ENCODE data around the gene BNIP3. TPM values are rescaled to one million over a fixed set of nuclear protein-coding genes. Genes with fewer than 3 reads are reported as not detected.

The BNIP3 gene
- total and polyA plus RNA-seq, 2 donors = 24.1 to 50.5 TPM

DNA sequence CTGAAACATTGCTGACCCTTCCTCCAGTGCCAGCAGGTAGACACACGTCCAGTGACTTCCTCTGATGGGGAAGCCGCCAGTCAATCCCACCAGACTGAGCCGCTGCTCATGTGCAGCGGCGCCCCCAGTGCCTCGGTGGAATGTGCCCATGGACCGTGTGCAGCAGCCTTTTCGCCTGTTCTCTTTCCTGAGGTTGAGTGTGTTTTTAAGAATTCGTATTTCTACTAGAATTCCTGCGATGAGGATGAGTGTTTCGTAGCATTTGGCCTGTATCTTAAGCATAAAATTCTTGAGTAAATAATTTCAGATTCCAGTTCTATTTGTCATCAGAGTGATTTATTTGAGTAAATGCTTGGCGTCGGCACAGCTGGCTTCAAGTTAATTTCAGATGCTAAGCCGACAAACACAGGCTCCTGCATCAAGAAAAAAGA is 35.4 kb downstream of the BNIP3 start:
- peaks cover 2% of the 10 kb centered on the region for H3K36me3 ChIP-seq (ENCODE audit: insufficient read depth)
- H3K27ac ChIP-seq (ENCODE audit: low read depth) = no peak overlapping the region
- no peak for DNase-seq (ENCODE audit: extremely low spot score)
- H3K4me1 ChIP-seq (ENCODE audit: insufficient read depth) = no peaks in the 10 kb centered on the region
- 75% methylated on average over 14 of the region's 14 CpGs for WGBS
- no peak overlapping the region for H3K4me3 ChIP-seq (ENCODE audit: low read depth, low read length)

- Histone ChIP-seq H3K4me1 (ENCODE audit: insufficient read depth) (no peaks in the 10 kb centered on the region), H3K36me3 (ENCODE audit: insufficient read depth) (peaks cover 2% of the 10 kb centered on the region), H3K27ac (ENCODE audit: low read depth) (no peak overlapping the region), H3K4me3 (ENCODE audit: low read depth, low read length) (no peak overlapping the region)
- DNase-seq (ENCODE audit: extremely low spot score) = no peak
- WGBS = 96% methylated on average over 28 of the region's 28 CpGs
Measured at GRCh38 chr10:131944976-131945695, 36.6 kb downstream of the BNIP3 start.

DNA sequence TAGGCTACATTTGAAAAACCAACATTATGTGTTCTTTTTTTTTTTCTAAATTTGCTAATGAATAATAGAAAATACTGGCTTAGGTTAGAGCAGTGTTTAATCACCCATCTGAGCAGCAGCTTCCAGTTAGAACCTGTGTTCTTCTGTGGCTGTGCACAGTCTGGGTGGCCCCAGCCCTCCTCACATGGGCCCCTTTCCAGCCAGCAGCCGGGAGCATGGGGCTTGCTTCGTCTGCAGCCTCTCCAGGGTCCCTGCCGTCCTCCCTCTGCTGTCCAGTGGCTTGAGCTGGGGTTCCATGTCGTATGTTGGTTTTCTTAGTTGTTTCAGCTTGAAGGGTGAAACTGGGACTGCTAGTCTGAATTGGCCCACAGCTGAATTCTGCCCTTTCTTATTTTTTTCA is 37.3 kb downstream of the BNIP3 start:
- Histone ChIP-seq H3K27ac (ENCODE audit: low read depth) (no peak overlapping the region), H3K36me3 (ENCODE audit: insufficient read depth) (peaks cover 2% of the 10 kb centered on the region), H3K4me3 (ENCODE audit: low read depth, low read length) (no peak overlapping the region), H3K4me1 (ENCODE audit: insufficient read depth) (no peaks in the 10 kb centered on the region)
- WGBS = 77% methylated on average over 4 of the region's 4 CpGs
- no peak for DNase-seq (ENCODE audit: extremely low spot score)

- no peak for DNase-seq (ENCODE audit: extremely low spot score)
- Histone ChIP-seq H3K4me1 (ENCODE audit: insufficient read depth) (no peaks in the 10 kb centered on the region), H3K36me3 (ENCODE audit: insufficient read depth) (no peaks in the 10 kb centered on the region), H3K27ac (ENCODE audit: low read depth) (no peak overlapping the region), H3K4me3 (ENCODE audit: low read depth, low read length) (no peak overlapping the region)
- 78% methylated on average over 11 of the region's 11 CpGs for WGBS
Measured at GRCh38 chr10:131943021-131943814, 38.5 kb downstream of the BNIP3 start.

GRCh38 chr10:131942455-131942854 is 39.3 kb downstream of the BNIP3 start:
- Histone ChIP-seq H3K4me3 (ENCODE audit: low read depth, low read length) (no peak overlapping the region), H3K27ac (ENCODE audit: low read depth) (no peak overlapping the region), H3K36me3 (ENCODE audit: insufficient read depth) (no peaks in the 10 kb centered on the region), H3K4me1 (ENCODE audit: insufficient read depth) (no peaks in the 10 kb centered on the region)
- WGBS = 100% methylated on average over 1 of the region's 1 CpG
- no peak for DNase-seq (ENCODE audit: extremely low spot score)

DNA sequence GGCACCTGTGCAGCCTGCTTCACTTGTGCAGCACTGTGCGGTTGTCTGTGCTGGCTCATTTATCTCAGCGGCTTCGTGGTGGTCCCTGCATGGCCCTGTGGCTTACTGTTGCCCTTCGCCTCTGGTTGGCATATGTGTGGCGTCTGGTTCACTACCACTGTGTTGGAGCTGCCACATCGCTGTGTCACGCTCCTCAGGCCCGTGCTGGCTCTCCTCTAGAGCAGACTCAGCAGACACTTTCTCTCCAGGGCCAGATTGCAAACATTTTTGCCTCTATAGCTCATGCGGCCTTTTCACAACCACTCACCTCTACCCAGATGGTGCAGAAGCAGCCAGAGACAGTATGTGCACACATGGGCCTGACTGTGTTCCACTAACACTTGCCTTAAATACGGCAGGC is 43.0 kb downstream of the BNIP3 start:
- Histone ChIP-seq H3K4me1 (ENCODE audit: insufficient read depth) (no peaks in the 10 kb centered on the region), H3K4me3 (ENCODE audit: low read depth, low read length) (no peak overlapping the region), H3K36me3 (ENCODE audit: insufficient read depth) (no peaks in the 10 kb centered on the region), H3K27ac (ENCODE audit: low read depth) (no peak overlapping the region)
- no peak for DNase-seq (ENCODE audit: extremely low spot score)
- WGBS = 98% methylated on average over 10 of the region's 10 CpGs

- no peak overlapping the region for H3K27ac ChIP-seq (ENCODE audit: low read depth)
- no peaks in the 10 kb centered on the region for H3K36me3 ChIP-seq (ENCODE audit: insufficient read depth)
- no peak for DNase-seq (ENCODE audit: extremely low spot score)
- H3K4me1 ChIP-seq (ENCODE audit: insufficient read depth) = no peaks in the 10 kb centered on the region
- H3K4me3 ChIP-seq (ENCODE audit: low read depth, low read length) = no peak overlapping the region
- 84% methylated on average over 20 of the region's 20 CpGs for WGBS
Measured at GRCh38 chr10:131937836-131938235, 43.9 kb downstream of the BNIP3 start.

DNA sequence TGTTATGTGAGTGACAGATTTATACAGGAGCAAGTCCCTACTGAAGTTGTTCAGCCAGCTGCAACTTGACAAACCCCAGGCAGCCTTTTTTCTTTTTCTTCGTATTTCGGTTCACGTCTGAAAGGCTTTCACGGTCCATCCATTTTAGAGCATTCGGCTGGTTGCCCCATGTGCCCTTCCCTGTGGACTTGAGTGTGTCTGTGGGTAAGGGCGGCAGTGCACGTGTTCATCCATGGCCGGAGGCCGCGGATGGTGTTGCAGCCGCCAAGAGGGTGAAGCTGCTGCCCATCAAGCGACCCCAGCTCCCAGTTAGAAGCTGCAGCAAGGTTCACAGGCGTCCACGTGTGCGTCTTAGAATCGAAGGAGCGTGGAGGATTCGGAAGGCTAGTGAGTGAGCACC is 45.0 kb downstream of the BNIP3 start:
- Histone ChIP-seq H3K36me3 (ENCODE audit: insufficient read depth) (no peaks in the 10 kb centered on the region), H3K4me3 (ENCODE audit: low read depth, low read length) (no peak overlapping the region), H3K4me1 (ENCODE audit: insufficient read depth) (no peaks in the 10 kb centered on the region), H3K27ac (ENCODE audit: low read depth) (no peak overlapping the region)
- no peak for DNase-seq (ENCODE audit: extremely low spot score)
- WGBS = 88% methylated on average over 18 of the region's 18 CpGs

DNA sequence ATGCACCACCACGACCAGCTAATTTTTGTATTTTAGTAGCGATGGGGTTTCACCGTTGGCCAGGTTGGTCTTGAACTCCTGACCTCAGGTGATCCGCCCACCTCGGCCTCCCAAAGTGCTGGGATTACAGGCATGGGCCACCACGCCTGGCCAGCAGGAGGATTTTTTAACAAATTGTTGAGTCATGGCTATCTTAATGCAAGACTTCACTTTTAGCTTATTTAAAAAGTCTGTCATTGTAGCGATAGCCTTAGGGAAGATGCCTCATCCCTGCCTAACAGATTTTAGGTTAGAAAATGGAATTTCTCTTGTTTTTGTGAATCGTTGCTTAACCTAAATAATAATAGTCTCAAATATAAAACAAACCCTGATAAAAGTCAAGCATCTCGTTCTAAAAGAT is 45.4 kb downstream of the BNIP3 start:
- no peaks in the 10 kb centered on the region for H3K4me1 ChIP-seq (ENCODE audit: insufficient read depth)
- H3K4me3 ChIP-seq (ENCODE audit: low read depth, low read length) = no peak overlapping the region
- WGBS = 86% methylated on average over 9 of the region's 9 CpGs
- no peak for DNase-seq (ENCODE audit: extremely low spot score)
- H3K27ac ChIP-seq (ENCODE audit: low read depth) = no peak overlapping the region
- H3K36me3 ChIP-seq (ENCODE audit: insufficient read depth) = no peaks in the 10 kb centered on the region

DNA sequence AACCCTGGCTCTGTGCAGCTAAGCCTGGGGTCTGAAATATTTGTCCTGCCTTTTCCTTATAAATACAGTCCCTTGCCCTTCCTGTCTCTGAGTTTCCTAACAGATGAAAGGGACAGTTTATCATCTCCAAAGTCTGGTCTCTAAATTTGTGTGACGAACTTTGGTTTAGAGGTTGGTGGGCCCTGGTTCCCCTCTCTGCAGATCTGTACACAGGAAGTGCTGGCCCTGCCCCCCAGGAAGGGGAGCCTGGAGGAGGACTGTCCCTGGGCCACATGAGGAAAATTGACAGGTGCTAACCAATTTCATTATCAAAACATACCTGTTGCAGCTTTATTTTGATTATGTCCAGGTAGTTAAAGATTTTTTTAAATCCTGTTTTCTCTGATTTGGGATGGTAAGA is 46.5 kb downstream of the BNIP3 start:
- H3K36me3 ChIP-seq (ENCODE audit: insufficient read depth) = no peaks in the 10 kb centered on the region
- no peak overlapping the region for H3K4me3 ChIP-seq (ENCODE audit: low read depth, low read length)
- no peaks in the 10 kb centered on the region for H3K4me1 ChIP-seq (ENCODE audit: insufficient read depth)
- no peak overlapping the region for H3K27ac ChIP-seq (ENCODE audit: low read depth)
- no peak for DNase-seq (ENCODE audit: extremely low spot score)
- 64% methylated on average over 1 of the region's 1 CpG for WGBS

DNA sequence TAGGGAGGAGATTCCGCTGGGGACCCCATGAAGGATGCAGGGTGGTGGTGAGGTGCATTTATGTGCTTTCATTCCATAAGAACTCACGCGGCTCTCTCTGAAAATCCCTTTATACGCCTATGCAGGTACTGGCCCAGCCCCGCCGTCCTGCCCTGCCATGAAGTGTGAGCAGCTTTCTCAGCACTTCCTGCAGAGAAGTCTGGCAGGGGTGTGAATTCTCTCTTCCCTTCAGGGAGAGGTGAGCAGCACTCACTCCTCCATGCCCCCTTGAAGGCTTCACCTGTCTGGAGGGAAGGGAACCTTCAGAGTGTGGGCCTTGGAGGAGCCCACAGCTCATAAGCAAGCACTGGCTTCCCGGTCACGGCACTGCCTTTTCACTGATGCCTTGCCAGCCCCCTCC is 47.0 kb downstream of the BNIP3 start:
- no peak for DNase-seq (ENCODE audit: extremely low spot score)
- H3K36me3 ChIP-seq (ENCODE audit: insufficient read depth) = no peaks in the 10 kb centered on the region
- H3K27ac ChIP-seq (ENCODE audit: low read depth) = no peak overlapping the region
- no peak overlapping the region for H3K4me3 ChIP-seq (ENCODE audit: low read depth, low read length)
- 86% methylated on average over 8 of the region's 8 CpGs for WGBS
- no peaks in the 10 kb centered on the region for H3K4me1 ChIP-seq (ENCODE audit: insufficient read depth)

GRCh38 chr10:131933696-131934086 is 48.0 kb downstream of the BNIP3 start:
- WGBS = 86% methylated on average over 2 of the region's 2 CpGs
- Histone ChIP-seq H3K27ac (ENCODE audit: low read depth) (no peak overlapping the region), H3K4me3 (ENCODE audit: low read depth, low read length) (no peak overlapping the region), H3K36me3 (ENCODE audit: insufficient read depth) (no peaks in the 10 kb centered on the region), H3K4me1 (ENCODE audit: insufficient read depth) (no peaks in the 10 kb centered on the region)
- DNase-seq (ENCODE audit: extremely low spot score) = no peak

DNA sequence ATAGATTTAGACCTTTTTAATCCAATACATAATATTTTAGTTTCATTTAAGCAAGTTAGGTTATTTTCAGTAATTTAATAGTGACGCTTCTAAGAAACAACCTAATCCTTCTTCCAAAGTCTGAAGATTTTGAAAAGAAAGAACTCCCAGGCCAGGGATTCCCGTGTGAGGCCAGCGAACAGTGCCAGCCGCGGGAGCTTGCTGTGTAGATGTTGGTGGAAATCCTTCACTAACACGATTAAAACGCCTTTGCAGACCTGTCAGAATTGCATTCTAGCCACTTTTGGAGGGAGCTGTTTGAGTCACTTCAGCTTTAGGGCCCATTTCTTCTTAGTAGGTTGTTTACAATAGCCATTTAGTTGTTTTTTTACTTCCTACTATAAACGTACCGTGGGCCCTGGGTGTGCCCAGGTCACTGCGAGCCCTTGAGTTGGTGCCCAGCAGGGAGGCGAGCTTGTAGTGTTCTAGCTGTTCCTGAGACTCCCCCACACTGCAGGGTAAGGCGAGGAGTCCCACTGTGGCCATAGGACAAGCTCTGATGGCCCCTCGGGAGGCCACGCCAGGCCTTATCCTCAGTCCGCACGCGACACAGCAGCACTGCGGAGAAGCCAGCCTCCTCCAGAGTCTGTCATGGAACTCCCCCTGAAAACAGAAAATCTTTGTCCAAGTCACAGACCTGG is 48.6 kb downstream of the BNIP3 start:
- H3K4me3 ChIP-seq (ENCODE audit: low read depth, low read length) = no peak overlapping the region
- DNase-seq (ENCODE audit: extremely low spot score) = no peak
- H3K4me1 ChIP-seq (ENCODE audit: insufficient read depth) = no peaks in the 10 kb centered on the region
- H3K36me3 ChIP-seq (ENCODE audit: insufficient read depth) = no peaks in the 10 kb centered on the region
- H3K27ac ChIP-seq (ENCODE audit: low read depth) = no peak overlapping the region
- WGBS = 92% methylated on average over 18 of the region's 18 CpGs

- Histone ChIP-seq H3K27ac (ENCODE audit: low read depth) (no peak overlapping the region), H3K36me3 (ENCODE audit: insufficient read depth) (no peaks in the 10 kb centered on the region), H3K4me1 (ENCODE audit: insufficient read depth) (no peaks in the 10 kb centered on the region), H3K4me3 (ENCODE audit: low read depth, low read length) (no peak overlapping the region)
- no peak for DNase-seq (ENCODE audit: extremely low spot score)
- 91% methylated on average over 13 of the region's 13 CpGs for WGBS
Measured at GRCh38 chr10:131931981-131932380, 49.7 kb downstream of the BNIP3 start.
